22Rv1 (cell line): ENCODE data around the gene SPOCK1.

Experiments
- CTCF ChIP-seq: fragments of 450-650 bp; IDR thresholded peaks from 2 replicates; pipeline ENCODE4 v1.5.1; 2017; ENCODE audit warnings: mild to moderate bottlenecking
- ZFX ChIP-seq: fragments of 450-650 bp; IDR thresholded peaks from 2 replicates; pipeline ENCODE4 v1.6.1; 2017; ENCODE audit warnings: antibody characterized with exemption, borderline replicate concordance

- no peak for TF ChIP-seq CTCF
- no peak for TF ChIP-seq ZFX
Measured at GRCh38 chr5:137186759-137187461, 312.2 kb downstream of the SPOCK1 start.
